Left cardiac atrium (tissue), 4 donors: Measurements from ENCODE around the gene ZNF609. TPM values are rescaled to one million over a fixed set of nuclear protein-coding genes. Genes with fewer than 3 reads are reported as not detected.
"Not testable (repeated sequence)": the region's sequence is repeated elsewhere in the genome, so short reads cannot be mapped to it uniquely, and the experiment has no call there.

Experiments used
- ATAC-seq, 2 donors: fragments of 200-7000 bp; cut with Tn5 transposase; one replicate each; pipeline ENCODE4 v1.9.1; 2020; ENCODE audit warnings: mild to moderate bottlenecking in 2 of 2, moderate library complexity in 2 of 2
- DNase-seq: peaks from one replicate; pipeline ENCODE4 v3.0.0-alpha.2; 2020
- intact Hi-C, 2 donors: fragments of 100-400 bp; cut with DNase I; formaldehyde crosslinking; loops; one replicate each; pipeline versions ENCODE4 v1.14.1 to v1.15.1; 2022 to 2023
- total RNA-seq, 2 donors: library from RNA; stranded (reverse); fragmentation: NEBNext Ultra II Directional; extraction: Animal tissue kit (Norgen Biotek cat#: 25700); gene quantifications; one replicate each; pipeline ENCODE4 v1.2.1, GENCODE V29; 2021
- donor health status: DM: no; HTN: yes; CAD: no.
- donor health status: DM: no; HTN: yes; CAD: no; lungs with severe emphysema.
- donor health status: DM: yes; HTN: yes; CAD: no.
- donor health status: Dilated cardiomyopathy.

The ZNF609 gene
- total RNA-seq, 2 donors from 2014 or later, result 17.5 to 18.1 TPM

DNA sequence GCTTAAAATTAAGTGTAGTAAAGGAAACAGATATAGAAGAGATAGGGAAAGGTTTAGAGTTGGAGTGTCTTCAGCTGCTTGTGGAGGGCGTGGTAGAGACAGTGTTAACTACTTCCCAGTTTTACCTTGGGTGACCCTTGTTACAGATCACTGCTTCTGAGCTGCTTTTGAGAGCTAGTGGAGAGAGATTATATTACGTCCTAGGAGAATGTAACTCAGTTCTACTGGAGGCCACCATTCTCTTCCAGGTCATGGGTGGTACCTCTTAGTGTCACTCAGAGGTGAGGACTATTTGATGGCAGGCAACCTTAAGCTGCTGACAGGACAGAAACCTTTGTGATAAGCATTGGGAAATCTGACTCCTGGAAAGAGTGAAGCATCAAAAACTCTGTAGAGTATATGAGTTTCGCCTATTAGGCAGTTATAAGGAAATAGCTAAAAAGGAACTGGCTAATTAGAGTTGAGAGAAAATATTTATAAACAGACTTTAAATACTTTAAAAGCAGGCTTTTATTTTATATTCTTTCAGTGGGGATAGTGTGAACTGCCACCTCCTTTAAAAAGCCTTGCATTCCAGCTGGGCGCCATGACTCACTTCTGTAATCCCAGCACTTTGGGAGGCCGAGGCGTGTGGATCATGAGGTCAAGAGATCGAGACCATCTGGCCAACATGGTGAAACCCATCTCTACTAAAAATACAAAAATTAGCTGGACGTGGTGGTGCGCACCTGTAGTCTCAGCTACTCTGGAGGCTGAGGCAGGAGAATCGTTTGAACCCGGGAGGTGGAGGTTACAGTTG is 106.5 kb downstream of the ZNF609 start:
- intact Hi-C loops, result no loop called here
- ATAC-seq (peak; percentile 19 to 69), DNase-seq (no peak)

DNA sequence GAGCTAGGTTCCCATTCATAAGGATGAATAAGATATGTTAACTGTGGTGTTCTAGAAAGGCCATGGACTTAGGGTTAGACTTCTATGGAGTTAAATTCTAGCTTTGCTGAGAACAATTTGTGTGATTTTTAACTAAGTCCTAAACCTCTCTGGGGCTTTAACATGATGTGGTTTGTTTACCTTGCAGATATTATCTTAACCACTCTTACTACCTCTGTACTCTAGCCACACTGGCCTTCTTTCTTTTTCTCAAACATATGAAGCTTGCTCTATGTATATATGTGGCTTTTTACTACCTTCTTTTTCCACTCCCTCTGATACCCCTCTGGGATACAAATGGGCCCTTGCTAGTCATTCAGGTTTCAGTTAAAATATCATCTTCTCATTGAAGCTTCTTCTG is 108.4 kb downstream of the ZNF609 start:
- intact Hi-C loops, result no loop called here
- no peak for ATAC-seq

DNA sequence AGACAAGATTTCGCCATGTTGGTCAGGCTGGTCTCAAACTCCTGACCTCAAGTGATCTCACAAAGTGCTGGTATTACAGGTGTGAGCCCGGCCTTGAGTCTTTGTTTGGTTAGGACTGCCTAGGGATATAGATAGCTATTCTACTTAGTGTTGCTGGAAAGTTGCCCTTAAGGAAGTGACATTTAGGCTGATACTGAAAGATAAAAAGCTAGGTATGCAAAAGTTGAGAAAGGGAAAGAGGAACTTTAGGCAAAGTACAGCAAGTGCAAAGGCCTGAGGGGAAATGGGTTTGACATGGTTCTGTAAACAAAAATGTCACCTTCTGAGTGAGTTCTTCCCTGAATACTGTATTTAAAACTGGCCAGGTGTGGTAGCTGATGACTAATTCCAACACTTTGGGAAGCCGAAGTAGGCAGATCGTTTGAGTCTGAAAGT is 111.5 kb downstream of the ZNF609 start:
- intact Hi-C loops, result no loop called here
- ATAC-seq (no peak), DNase-seq (no peak)

More for the DNA sequence above, 108.4 kb downstream of the ZNF609 start:
- no peak for DNase-seq

DNA sequence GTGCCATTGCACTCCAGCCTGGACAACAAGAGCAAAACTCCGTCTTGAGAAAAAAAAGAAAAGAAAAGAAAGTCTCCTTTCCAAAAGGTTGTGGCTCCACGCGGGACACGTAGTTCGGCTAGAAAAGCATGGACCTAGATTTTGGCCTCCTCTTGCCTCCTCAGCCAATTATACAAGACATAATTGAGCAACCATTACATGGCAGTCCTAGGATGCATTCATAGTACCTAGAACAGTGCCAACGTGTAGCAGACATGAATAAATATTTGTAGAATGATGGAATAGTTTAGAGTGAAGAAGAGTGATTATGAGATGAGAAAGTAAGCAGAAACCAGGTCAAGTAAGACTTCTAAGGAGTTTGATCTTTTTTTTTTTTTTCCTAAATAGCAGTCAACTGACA is 112.5 kb downstream of the ZNF609 start:
- DNase-seq, result no peak
- intact Hi-C loops, result no loop called here
- no peak for ATAC-seq

DNA sequence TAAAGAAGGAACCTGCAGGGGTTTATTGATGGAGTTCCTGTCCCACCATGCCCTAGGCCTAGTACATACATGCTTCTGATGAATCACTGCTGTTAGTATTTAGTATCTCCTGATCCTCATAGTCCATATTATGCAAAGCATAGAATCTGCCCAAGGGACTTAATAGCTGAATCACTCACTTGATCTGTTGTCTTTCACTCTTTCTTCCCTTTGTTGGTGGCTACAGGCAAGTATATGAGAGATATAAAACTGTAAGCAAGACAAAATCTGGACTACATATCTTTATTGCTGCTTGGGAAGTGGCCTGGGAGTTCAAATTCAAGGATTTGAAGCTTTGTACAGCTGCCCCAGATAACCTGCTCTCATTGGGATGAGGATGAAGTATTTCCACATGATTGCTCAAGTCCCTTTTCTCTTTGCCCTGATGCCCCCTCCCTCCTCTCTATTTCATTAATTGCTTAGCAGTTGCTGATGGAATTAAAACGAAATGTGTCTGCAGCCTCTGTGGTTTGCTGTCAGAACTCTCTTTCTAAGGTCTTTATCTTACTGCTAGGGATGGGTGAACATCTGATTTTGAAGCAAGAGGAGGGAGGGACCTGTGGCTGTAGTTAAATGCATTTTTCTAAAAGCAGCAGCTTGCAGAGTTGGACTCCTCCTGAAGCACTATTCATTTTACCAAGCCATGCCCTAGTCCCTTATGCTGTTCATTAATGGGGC is 114.1 kb downstream of the ZNF609 start:
- intact Hi-C loops, result no loop called here
- ATAC-seq (no peak), DNase-seq (no peak)

DNA sequence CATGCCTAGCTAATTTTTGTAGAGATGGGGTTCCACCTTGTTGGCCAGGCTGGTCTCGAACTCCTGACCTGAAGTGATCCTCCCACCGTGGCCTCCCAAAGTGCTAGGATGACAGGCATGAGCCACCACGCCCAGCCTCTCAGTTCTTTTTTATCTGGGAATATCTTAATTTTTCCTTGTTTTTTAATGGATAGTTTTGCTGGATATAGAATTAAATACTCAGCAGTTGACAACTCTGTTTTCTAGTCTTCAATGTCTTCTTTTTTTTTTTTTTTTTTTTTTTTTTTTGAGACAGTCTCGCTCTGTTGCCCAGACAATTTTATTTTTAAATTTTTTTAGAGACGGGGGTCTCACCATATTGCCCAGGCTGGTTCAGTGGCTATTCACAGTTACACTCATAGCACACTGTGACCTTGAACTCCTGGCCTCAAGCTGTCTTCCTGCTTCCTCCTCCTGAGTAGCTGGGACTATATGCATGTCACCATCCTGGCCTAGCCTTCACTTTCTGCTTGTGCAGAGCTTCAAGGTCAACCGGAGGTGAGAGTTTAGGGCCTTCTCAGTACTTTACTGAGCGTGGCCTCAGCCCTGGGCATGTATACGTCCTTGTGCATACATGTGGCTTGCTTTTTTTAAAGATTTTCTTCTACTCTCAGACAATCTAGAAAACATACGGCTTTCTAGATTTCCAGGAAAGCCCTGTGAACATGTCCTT is 120.5 kb downstream of the ZNF609 start:
- DNase-seq (no peak), ATAC-seq (no peak)
- intact Hi-C loops, result no loop called here

DNA sequence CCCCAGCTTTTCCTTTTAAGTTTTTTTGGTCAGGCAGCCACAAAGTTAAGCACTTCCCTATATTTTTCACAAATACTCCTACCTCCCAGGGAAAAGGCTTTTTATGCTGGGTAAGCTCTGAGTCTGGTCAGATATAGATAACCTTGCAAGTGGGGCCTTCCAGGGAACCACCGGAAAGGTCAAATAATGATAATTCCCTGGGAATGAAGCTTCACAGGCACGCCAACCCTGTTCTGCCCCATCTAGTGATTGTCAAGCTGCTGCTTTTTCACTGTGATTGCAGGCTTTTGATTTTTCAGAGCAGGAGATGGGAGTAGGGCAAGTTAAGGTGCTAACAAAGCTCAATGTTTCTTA is 121.0 kb downstream of the ZNF609 start:
- intact Hi-C loops, result no loop called here
- ATAC-seq (no peak), DNase-seq (no peak)

DNA sequence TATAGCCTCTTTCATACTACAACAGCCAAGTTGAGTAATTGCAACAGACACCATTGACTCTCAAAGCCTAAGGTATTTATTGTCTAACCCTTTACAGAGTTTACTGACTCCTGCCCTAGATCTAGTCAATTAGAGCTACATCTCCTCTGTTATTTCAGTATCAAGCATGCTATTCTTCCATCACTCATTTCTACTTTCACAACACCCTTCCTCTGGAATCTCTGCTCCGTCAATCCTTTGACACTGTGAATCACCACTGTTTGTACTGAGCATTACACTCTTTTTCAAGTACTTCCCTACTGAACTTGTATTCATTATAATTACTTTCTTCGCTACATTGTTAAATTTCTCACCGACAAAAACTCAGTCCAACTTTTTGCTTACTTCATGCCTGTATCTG is 121.8 kb downstream of the ZNF609 start:
- intact Hi-C loops, result no loop called here
- DNase-seq, result no peak
- ATAC-seq, result peak in 1 of 2 donors; percentile 77

DNA sequence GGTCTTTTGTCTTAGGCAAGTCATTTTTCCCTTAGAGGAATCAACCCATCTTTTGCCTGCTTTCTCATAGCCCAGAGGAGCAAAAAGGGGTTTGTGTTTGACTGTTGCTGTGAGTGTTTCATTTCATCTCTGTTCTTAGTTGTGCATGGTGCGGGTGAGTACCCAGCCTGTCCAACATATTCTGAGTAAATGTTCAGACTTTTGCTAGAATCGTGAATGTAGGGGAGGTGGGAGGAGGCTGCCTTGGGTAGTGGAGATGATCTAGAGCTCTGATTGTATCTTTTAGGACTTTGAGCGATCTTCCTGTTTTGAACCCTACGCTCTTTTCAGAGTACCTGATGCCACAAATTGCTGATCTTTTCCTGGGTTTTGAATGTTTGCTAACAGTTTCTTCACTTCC is 123.1 kb downstream of the ZNF609 start:
- no peak for DNase-seq
- intact Hi-C loops, result no loop called here
- no peak for ATAC-seq

DNA sequence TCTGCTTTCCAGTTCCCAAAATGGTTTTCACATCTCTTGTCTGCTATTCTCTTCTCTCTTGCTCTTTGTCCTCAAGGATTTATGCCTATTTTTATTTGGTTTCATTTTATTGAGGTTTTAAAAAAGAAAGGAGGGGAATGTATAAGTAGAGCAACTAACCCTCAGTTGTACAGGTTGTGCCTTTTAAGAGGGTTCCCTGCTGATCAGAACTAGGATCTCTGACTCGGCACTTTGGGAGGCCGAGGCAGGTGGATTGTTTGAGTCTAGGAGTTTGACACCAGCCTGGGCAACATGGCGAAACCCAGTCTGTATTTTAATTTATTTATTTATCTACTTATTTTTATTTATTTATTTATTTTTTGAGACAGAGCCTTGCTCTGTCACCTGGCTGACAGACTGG is 123.6 kb downstream of the ZNF609 start:
- DNase-seq, result no peak
- intact Hi-C loops, result no loop called here
- no peak for ATAC-seq

DNA sequence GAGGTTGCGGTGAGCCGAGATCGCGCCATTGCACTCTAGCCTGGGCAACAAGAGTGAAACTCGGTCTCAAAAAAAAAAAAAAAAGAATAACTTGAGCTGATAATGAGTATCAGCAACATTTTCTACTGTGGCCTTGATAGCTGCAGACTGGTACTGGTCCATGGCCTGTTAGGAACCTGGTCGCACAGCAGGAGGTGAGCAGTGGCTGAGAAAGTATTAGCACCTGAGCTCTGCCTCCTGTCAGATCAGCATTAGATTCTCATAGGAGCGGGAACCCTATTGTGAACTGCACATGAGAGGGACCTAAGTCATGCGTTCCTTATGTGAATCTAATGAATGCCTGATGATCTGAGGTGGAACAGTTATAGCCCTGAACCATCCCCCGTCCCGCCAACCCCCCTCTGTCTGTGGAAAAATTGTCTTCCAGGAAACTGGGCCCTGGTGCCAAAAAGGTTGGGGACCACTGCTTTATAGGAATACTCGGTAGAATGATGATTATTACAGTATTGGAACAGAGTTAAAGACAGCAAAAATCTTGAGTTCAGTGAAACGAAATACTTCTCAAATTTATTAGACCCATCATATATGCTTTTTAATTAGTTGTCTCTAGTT is 126.0 kb downstream of the ZNF609 start:
- ATAC-seq (no peak), DNase-seq (no peak)
- intact Hi-C loops, result no loop called here

DNA sequence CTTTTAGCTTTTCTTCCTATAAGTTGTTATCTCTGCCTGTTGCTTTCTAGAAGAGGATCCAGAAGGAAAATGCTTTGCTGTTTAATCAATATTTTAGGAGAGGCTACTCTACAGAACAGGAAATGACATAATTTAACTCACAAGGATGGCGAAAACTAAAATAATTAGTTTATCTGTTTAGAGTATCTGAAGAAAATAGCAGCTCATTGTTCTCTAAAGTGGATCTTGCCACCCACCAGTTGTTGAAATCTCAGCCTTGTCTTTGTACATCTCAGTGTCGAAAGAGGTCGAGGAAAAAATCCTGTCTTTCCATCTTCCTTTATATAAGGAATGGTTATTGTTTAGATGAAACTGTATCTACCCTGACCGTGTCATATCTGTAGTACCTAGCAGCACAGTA is 126.6 kb downstream of the ZNF609 start:
- intact Hi-C loops, result no loop called here
- DNase-seq, result no peak
- ATAC-seq, result no peak

DNA sequence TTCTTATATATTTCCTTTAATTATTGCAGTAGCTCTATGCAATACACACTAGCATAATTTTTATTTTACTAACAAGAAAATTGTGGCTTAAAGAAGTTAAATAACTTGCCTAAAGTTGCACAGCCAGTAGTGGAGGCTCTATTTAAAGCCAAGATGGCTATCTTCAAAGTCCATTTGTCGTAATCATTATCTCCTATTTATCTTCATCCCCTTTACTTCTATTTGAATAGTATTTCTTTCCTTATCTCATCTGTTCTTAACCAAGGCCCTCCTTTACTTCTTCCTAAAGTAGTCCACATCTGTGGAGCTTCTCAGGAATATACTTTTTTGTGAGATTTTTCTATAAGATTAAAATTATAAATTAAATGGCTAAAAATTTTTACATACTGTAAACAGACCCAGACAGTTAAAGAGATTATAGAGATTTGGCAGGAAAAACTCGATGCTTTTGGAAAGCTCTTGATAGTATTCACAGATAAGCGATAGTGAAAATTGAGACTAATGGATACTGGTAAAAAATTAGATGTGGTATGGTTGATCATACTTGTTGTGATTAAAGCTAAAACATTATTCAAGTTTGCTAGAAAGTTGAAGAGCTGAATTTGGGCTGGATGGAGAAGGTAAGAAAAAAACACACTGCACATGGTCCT is 129.2 kb downstream of the ZNF609 start:
- DNase-seq (no peak), ATAC-seq (no peak)
- intact Hi-C loops, result no loop called here

DNA sequence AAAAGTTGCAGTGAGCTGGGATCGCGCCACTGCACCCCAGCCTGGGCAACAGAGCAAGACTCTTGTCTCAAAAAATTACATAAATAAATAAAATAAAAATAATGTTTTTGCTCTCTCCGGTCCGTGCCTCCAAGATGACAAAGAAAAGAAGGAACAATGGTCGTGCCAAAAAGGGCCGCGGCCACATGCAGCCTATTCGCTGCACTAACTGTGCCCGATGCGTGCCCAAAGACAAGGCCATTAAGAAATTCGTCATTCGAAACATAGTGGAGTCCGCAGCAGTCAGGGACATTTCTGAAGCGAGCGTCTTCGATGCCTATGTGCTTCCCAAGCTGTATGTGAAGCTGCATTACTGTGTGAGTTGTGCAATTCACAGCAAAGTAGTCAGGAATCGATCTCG is 132.5 kb downstream of the ZNF609 start:
- ATAC-seq, intact Hi-C loops: not testable (repeated sequence)

DNA sequence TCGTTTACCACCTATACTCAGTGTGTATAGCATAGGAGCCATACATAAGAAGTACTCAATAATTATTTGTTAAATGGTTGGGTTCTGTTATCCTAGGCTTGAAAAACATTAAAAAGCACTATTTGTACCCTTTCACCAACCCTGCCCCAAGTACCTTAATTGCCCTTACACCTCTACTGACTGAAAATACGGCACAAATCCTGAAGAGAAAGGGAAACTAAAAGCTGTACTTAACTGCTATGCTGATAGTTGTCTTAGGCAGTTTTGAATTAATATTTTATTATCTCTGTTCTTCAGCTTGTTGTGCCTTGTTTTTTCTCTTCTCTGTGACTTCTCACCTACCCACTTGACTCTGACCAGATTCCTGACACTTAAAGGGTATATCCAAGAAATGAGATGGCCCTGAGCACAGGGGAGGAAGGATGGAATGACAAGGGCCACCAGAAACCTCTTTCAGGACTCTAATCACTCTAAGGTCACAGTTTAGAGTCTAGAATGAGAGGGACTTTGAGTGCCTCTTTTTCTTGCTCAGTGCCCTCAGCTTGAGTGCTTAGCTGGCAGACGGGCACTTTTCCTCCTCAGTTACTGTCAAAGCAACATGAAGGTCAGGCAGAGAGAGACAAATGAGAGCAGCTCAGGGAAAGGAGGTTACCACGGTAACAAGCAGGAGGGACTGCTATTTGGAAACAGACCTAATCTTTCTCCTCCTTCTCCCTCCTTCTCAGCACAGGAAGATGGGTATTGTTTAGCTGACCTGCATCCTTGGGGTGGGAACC is 136.5 kb downstream of the ZNF609 start:
- intact Hi-C loops, result no loop called here
- peak; percentile 85 to 89 for ATAC-seq
- no peak for DNase-seq

More for the DNA sequence above, 132.5 kb downstream of the ZNF609 start:
- not testable (repeated sequence) for DNase-seq

DNA sequence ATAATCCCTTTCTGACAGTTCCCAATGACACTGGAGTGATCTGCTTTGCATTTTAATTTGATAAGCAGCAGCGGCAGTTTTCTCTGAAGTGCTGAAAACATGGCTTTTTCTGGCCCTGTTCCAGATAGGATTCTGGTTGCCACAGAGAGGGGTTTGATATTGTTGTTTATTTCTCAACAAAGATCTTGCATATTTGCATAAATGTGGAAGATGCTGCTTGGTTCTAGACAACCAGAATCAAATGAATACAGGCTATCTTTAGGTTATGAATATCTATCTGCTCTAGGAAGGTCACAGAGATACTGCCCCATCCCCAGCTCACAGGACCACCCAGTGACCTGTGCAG is 137.1 kb downstream of the ZNF609 start:
- intact Hi-C loops, result no loop called here
- ATAC-seq (no peak), DNase-seq (no peak)

DNA sequence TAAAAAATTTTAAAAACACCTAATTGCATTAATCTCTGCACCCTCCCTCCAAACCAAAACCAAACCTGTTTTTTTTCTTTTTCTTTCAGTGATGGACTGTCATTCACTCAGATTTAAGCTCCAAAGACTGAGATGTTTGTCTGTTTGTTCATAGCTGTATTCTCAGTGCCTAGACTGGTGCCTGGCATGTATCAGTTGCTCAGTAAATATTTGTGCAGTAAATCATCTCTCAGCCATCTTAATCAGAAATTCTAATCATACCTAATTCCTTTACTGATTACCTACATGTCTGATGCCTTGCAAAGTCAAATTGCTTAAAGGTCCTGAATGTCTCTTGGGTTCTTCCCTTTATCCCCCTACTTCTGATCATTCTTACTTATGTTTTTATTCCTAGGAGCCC is 138.8 kb downstream of the ZNF609 start:
- no peak for DNase-seq
- no peak for ATAC-seq
- intact Hi-C loops, result no loop called here

DNA sequence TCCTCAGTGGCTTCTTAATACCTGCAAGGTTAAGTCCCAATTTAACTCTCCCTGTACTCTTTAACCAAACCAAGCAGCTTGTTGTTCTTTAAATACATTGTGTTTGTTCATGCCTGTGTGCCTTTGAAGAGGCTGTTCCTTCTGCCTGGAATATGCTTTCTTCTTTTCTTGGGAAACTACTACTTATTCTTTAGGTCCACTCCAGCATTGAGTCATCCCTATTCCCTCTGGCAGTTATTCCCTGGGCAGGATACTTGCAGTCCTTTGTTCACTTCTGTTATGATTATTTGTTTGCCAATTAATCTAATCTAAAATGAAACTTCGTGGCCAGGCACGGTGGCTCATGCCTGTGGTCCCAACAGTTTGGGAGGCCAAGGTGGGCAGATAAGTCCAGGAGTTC is 139.3 kb downstream of the ZNF609 start:
- DNase-seq, result no peak
- no peak for ATAC-seq
- intact Hi-C loops, result no loop called here

DNA sequence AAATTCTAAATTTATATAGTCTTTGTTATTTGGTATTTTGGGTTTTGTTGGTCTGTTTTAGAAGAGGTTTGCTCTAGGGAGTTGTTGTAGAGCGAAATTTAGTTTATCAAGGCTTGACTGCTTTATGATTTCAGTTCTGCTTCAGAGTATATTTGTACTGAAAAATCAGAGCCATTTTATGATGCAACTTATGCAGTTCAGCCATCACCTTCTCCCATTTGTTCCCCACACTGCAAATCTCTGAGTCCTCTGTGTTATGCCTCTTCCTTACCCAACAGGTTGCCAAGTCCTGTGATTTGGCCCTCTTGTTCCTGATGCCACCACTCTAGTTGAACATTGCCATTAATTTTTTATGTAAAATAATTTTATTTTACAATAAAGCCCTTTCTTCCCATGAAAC is 140.4 kb downstream of the ZNF609 start:
- intact Hi-C loops, result no loop called here
- no peak for ATAC-seq

More for the DNA sequence above, 140.4 kb downstream of the ZNF609 start:
- no peak for DNase-seq
